ENCODE data around the gene PRR22. TPM values are rescaled to one million over a fixed set of nuclear protein-coding genes. Genes with fewer than 3 reads are reported as not detected.
"Not testable (repeated sequence)": the region's sequence is repeated elsewhere in the genome, so short reads cannot be mapped to it uniquely, and the experiment has no call there.

PRR22 gene
- total RNA-seq, 1 donor from 2014 or later: 0.53 TPM

GRCh38 chr19:5792224-5792623, 7.7 kb upstream of the PRR22 start:
- no peak for DNase-seq (ENCODE audit: low read depth)

DNA sequence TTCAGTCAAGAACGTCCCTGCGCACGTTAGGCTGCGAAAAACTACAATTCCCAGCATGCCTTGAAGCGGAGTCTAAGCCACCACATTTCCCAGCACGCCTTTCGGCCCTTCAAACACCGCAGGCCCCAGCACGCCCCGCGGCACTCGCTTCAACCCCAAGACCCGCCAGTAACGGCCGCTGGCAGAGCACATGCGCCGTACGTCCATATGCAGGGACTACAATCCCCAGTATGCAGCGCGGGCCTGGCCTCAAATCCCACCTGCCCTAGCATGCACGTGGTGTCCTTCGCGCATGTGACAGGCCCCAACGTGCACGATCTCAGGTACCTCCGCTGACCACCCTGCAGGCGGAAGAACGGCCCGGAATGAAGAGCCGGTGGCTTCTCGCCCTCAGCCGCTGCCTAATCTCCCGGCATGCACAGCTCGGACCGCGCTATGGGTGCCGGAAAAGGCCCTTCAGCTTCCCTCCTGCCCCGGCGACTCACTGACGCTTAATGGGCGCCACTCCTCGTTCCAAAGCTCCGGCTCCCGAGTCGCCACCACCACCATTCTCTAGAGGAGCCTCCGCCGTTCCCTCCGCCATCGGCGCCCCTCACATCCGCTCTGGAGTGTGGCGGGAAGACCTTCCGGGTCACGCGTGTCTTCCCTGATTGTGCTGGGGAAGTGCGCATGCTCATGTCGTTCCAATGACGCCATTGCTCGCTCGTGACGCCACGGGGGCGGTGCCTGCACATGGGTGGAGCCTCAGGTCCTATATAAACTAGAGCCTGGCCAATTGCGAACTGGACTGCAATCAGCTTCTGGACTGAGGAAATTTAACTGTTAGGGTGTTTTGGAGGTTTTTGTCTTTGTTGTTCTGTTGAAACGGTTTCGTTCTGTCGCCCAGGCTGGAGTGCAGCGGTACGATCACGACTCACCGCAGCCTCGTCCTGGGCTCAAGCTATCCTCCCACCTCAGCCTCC, 6.3 kb upstream of the PRR22 start, which contains the start of gene DUS3L:
DUS3L (minus strand) TSS at position 605 of the 962 bp plus-strand sequence; CDS start at position 583, 22 bp downstream.
- peak; percentile 97 for DNase-seq (ENCODE audit: low read depth)

DNA sequence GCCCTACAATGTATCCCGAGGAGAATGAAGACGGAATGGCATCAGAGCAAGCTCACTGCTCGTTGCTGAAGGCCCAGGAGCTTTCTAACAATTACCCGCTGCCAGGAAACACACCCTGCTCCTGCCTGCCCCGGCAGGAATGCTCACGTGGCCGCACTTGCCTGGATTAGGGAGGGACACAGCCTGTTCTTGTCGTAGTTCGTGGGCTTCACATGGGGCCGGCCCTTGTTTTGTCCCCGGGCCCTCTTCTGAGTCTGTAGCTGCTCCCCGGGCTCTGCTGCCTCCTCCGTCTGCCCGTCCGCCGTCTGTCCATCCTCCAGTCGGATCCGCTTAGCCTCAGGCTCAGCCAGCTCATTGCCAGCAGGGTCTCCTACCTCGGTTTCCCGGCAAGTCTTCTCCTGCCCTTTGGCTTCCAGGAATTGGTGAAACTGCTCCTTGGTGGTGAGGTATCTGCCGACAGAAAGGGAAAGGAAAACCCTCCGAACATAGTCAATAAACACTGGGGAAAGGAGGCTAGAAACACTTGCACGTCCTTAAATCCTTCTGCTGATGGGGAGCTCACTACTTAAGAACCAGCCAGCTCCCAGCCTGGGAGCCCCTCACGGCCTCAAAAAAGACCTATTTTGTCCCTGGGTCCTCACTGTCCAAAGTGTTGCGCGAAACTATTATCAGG, 5.5 kb upstream of the PRR22 start:
- DNase-seq (ENCODE audit: low read depth): no peak

DNA sequence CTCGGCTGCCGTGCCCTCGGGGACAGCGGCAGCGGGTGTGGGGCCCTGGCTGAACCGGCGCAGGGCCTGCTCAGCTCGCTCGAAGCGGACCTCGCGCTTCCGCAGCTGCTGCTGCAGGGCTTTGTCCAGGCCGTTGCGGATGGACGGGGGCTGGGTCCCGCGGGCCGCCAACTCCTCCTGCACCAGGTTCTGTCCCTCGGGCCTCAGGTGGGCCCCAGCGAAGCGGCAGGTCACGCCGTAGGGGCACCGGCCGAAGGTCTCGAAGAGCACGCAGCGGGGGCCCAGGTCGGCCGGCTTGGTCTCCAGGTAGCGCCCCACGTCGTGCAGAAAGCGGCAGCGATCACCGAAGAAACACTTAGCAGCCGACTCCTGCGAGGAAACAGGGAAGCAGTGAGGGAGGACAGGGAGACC, 4.8 kb upstream of the PRR22 start:
- DNase-seq (ENCODE audit: low read depth): no peak

- no peak for DNase-seq (ENCODE audit: low read depth)
Measured at GRCh38 chr19:5788422-5788821, 3.9 kb upstream of the PRR22 start.

- DNase-seq (ENCODE audit: low read depth): no peak
Measured at GRCh38 chr19:5787409-5788182, 3.0 kb upstream of the PRR22 start.

DNA sequence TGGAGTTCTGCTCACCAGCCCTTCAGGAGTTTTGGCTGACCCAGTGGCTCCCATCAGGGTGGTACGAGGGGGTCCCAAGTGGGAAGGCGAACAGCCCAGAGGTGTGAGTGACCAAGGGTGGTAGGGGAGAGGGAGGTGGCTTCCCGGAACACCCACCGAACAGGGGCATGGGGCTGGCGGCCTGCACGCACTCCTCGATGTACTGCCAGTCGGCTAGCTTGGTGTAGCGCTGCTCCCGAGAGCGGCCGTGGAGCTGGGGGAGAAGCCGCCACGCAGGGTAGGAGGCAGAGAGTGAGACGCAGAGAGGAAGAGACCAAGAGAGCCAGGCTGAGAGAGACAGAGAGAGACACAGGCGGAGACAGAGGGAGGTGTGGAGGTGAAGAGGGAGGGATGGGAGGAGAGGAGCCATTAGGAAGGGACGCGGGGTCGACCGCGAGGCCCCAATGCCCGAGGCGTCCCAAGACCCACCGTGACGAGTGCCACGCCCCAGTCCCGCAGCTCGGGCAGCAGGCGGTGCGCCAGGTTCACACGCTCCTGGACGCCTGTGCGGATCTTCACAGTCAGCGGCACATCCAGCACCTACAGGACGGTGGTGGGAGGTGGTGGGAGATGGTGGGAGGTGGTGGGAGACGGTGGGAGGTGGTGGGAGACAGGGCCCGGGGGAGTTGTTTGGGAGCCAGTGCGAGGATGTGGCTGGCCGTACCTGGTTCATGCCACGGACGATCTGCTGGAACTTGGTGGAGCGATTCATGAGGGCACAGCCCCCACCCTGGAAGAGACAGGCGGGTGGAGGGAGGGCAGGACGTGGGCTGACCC, 2.3 kb upstream of the PRR22 start:
- DNase-seq (ENCODE audit: low read depth): no peak

DNA sequence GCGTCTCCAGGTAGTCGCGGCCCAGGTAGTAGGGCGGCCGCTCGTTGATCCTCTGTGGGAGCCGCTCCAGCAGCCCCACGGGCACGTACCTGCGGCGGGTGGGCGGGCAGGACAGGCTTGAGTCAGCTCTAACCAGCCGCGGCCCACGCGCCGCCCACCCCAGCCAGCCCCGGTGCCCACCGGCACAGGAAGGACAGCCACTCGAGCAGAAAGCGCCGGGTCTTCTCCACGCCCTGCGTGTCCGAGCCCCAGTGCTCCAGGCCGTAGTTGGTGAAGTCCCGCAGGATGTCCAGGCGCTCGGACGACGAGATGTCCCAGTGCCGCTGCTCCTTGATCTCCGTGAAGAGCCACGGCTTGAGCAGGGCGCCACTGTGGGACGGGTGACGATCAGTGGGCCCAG, 877 bp upstream of the PRR22 start:
- no peak for DNase-seq (ENCODE audit: low read depth)

GRCh38 chr19:5782945-5783919, 1.3 kb downstream of the PRR22 start:
- DNase-seq (ENCODE audit: low read depth): no peak

DNA sequence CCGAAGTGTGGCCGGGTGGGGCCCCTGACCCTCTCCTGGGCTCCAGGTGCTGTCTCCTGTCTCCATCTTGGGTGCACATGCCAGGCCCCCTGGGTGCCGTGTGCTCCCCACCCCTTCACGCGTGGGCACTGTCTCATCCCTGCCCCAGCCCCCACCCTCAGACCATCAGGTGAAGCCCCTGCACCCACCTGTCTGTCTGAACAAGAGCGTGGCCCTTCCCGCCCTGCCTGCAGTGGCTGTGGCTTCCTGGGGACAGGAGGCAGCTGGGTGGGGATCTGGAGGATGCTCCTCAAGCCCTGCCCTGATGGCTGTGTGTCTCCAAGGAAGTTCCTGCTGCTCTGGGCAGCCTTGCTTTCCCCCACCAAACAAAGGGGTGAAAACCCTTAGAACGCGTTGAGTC, 2.2 kb downstream of the PRR22 start:
- DNase-seq (ENCODE audit: low read depth): no peak

GRCh38 chr19:5780916-5781315, 3.6 kb downstream of the PRR22 start:
- DNase-seq (ENCODE audit: low read depth): not testable (repeated sequence)

- DNase-seq (ENCODE audit: low read depth): no peak
Measured at GRCh38 chr19:5778402-5778801, 6.1 kb downstream of the PRR22 start.

DNA sequence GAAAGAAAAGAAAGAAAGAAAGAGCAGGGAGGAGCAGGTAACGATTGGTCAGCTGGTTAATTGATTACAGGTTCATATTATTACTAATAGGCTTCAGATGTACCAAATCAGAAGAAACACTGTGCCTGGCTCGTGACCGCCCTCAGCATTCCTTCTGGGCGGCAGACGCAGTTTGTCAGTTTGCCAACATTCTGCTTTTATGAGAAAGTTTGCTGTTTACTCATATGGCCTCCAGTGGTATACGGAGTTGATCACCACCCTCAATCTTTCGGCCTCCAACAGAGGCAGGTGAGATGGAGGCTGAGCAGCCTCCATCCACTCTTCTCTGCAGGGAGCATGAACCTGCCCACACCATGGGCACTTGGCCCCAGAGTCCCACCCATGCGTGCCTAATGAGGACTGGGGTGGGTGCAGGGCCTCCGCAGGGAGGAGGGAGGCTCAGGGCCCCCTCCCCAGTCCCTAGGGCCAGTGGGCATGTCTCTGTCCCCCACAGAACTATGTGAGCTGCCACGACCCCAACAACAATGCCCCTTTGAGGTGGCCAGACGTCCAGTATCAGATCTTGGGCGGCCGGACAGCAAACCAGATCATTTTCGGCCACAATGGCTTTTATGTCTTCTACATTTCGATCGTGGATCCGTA, 8.8 kb downstream of the PRR22 start:
- no peak for DNase-seq (ENCODE audit: low read depth)

- no peak for DNase-seq (ENCODE audit: low read depth)
Measured at GRCh38 chr19:5774921-5775320, 9.6 kb downstream of the PRR22 start.

DNA sequence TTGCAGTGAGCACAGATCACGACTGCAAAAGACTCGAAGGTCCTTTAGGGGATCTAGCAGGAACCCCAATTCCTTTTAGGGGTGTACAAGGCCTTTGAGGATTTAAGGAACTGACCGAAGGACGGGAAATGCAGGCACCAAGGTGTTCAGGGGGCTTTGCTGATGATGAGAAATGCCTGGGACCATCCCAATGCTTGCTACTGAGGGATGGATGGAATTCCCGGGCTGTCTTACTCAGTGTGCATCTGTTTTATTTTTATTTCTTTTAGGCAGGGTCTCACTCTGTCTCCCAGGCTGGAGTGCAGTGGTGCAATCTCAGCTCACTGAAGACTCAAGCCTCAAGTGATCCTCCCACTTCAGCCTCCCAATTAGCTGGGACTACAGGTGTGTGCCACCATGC, 11.3 kb downstream of the PRR22 start:
- no peak for DNase-seq (ENCODE audit: low read depth)

DNA sequence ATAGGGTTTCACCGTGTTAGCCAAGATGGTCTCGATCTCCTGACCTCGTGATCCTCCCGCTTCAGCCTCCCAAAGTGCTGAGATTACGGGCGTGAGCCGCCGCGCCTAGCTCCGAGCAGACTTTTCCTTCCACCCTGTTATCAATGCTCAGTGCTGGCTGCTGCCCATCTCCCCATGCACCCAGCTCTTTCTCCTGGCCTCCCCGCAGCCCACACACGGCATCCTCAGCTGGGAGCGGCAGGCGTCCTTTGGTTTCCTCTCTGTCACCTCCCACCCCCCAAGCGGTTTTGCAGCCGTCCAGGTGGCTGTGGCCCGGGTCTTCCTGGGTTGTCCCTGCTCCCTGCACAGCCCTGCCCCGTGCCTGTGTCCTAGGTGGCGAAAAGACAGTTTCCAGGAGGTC, 12.1 kb downstream of the PRR22 start:
- no peak for DNase-seq (ENCODE audit: low read depth)

DNA sequence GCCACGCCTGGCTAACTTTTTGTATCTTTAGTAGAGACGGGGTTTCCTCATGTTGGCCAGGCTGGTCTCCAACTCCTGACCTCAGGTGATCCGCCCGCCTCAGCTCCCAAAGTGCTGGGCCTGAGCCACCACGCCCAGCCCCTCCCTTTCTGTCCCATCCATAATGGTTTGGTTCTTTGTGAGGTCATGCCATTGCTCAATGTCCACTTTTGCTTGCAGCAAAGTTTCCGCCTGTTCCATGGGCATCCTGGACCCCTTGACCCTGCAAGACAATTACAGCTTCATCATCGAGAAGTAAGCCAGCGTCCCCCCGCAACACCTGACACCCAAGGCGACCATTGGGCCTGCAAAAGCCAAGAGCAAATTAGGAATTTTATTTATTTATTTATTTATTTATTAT, 16.6 kb downstream of the PRR22 start:
- no peak for DNase-seq (ENCODE audit: low read depth)

GRCh38 chr19:5765220-5765619, 19.3 kb downstream of the PRR22 start:
- no peak for DNase-seq (ENCODE audit: low read depth)

DNA sequence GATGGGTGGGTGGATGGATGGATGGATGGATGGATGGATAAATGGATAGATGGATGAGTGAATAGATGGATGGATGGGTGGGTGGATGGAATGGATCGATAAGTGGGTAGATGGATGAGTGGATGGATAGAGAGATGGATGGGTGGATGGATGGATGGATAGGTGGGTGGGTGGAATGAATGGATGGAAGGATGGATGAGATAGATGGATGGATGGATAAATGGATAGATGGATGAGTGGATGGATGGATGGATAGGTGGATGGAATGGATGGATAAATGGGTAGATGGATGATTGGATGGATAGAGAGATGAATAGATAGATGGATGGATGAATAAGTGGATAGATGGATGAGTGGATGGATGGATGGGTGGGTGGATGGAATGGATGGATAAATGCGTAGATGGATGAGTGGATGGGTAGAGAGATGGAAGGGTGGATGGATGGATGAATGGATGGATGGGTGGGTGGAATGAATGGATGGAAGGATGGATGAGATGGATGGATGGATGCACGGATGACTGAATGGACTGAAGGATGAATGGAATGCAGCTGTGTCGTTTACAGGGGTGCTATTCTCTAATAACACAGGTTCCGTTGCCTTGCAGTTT, 21.8 kb downstream of the PRR22 start:
- no peak for DNase-seq (ENCODE audit: low read depth)
